HEK293T (cell line): ENCODE measurements around the gene SCN3B.
"Not testable (repeated sequence)": the region's sequence is repeated elsewhere in the genome, so short reads cannot be mapped to it uniquely, and the experiment has no call there.

Source experiments
- CTCF ChIA-PET: fragments of 350-600 bp; formaldehyde crosslinking; extraction: SDS; loops from one replicate; lab custom pipeline; 2021; ENCODE audit warnings: antibody characterized with exemption, inconsistent platforms; lab: Yijun Ruan, JAX
- POLR2A ChIA-PET: fragments of 350-600 bp; formaldehyde crosslinking; extraction: SDS; loops from one replicate; lab custom pipeline; 2020; ENCODE audit warnings: antibody characterized with exemption, inconsistent platforms; lab: Yijun Ruan, JAX
- DNase-seq: peaks from one replicate; pipeline ENCODE4 v3.0.0; 2012; ENCODE audit warnings: mixed read lengths; ENCODE audit errors: extremely low spot score
- ARNT ChIP-seq: fragments of 450-650 bp; IDR thresholded peaks from 2 replicates; pipeline ENCODE4 v1.6.1; 2017; ENCODE audit warnings: mild to moderate bottlenecking
- BHLHE40 ChIP-seq: fragments of 450-650 bp; IDR thresholded peaks from 2 replicates; pipeline ENCODE4 v1.6.1; 2016; ENCODE audit warnings: mild to moderate bottlenecking, moderate library complexity, borderline replicate concordance
- CTBP1 ChIP-seq: fragments of 450-650 bp; IDR thresholded peaks from 2 replicates; pipeline ENCODE4 v1.6.1; 2016; ENCODE audit warnings: borderline replicate concordance
- ELF4 ChIP-seq: fragments of 450-650 bp; IDR thresholded peaks from 2 replicates; pipeline ENCODE4 v1.6.1; 2017; ENCODE audit warnings: antibody characterized with exemption
- FOXA1 ChIP-seq: fragments of 450-650 bp; IDR thresholded peaks from 2 replicates; pipeline ENCODE4 v1.6.1; 2016; ENCODE audit warnings: mild to moderate bottlenecking
- FOXK2 ChIP-seq: fragments of 450-650 bp; IDR thresholded peaks from 2 replicates; pipeline ENCODE4 v1.6.1; 2016; ENCODE audit warnings: mild to moderate bottlenecking
- FOXM1 ChIP-seq: fragments of 450-650 bp; IDR thresholded peaks from 2 replicates; pipeline ENCODE4 v1.6.1; 2017; ENCODE audit warnings: mild to moderate bottlenecking, borderline replicate concordance
- HDGF ChIP-seq: fragments of 450-650 bp; IDR thresholded peaks from 2 replicates; pipeline ENCODE4 v1.6.1; 2017; ENCODE audit warnings: antibody characterized with exemption, borderline replicate concordance
- L3MBTL2 ChIP-seq: fragments of 450-650 bp; conservative IDR thresholded peaks from 2 replicates; pipeline ENCODE4 v1.6.1; 2016; ENCODE audit warnings: mild to moderate bottlenecking
- LEF1 ChIP-seq: fragments of 450-650 bp; IDR thresholded peaks from 2 replicates; pipeline ENCODE4 v1.6.1; 2017; ENCODE audit warnings: mild to moderate bottlenecking, borderline replicate concordance
- NFRKB ChIP-seq: fragments of 450-650 bp; IDR thresholded peaks from 2 replicates; pipeline ENCODE4 v1.6.1; 2016; ENCODE audit warnings: mild to moderate bottlenecking, moderate library complexity
- SP1 ChIP-seq: fragments of 450-650 bp; IDR thresholded peaks from 2 replicates; pipeline ENCODE4 v1.6.1; 2017
- SUZ12 ChIP-seq: fragments of 450-650 bp; IDR thresholded peaks from 2 replicates; pipeline ENCODE4 v1.6.1; 2016; ENCODE audit warnings: mild to moderate bottlenecking
- TARDBP ChIP-seq: fragments of 450-650 bp; IDR thresholded peaks from 2 replicates; pipeline ENCODE4 v1.6.1; 2016
- ZNF384 ChIP-seq: fragments of 450-650 bp; IDR thresholded peaks from 2 replicates; pipeline ENCODE4 v1.6.1; 2016
- TF ChIP-seq, protein P1 (sequence below): fragments of 450-650 bp; IDR thresholded peaks from 2 replicates; pipeline ENCODE4 v1.6.1; 2016

The SCN3B gene

DNA sequence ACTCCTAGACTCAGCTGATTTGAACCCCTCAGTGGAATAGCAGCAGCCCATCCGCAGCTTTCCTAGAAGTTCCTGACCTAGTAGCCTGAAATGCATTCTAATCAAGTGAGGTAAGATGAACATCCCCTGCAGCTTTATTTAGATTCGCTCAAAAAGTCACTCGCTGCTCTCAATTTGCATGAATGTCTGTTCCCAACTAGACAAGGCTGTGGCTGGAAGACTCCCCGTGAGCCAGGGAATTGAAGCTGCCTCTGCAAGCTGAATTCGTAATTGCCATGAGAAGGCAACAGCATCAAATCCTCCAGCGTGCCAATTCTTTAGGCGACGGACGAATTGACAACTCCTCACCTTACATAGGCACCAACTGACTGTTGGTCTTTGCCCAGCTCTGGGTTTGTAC lies 17.1 kb upstream of the SCN3B start:
- DNase-seq, result no peak
- CTCF ChIA-PET, result interaction anchor here (0.6 to 1.3 kb wide), 3 partner anchors 31 to 371 kb away, joined by 3 to 5 read pairs (median 4); no protein-coding TSS in a partner anchor
- POLR2A ChIA-PET, result interaction anchor here (1.8 kb wide), 1 partner anchor 17 kb away, joined by 5 read pairs; the partner anchor contains the start of gene SCN3B
- TF ChIP-seq BHLHE40 (no peak), ELF4 (no peak), ARNT (no peak), SUZ12 (no peak), TARDBP (no peak), SP1 (no peak), NFRKB (no peak), HDGF (no peak), L3MBTL2 (no peak), FOXA1 (no peak)

DNA sequence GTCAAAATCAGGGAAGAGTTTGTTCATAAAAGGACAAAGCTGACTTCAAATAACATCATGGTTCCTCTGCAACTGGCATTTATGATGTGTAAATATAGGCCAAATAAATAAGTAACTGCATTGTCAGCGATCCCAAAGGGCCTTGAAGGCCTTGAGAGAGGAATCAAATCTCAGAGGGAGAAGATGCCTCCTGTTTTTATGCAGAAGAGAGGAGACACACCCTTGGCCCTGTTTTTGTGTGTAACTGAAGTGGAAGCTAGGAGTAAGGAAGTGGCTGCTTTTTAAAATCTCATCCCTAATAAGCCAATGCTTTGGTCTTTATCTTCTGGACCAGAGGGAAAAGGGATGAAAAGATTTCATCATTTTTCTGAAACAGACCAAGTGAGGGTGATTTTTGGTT lies 15.7 kb upstream of the SCN3B start:
- DNase-seq, result no peak
- CTCF ChIA-PET, result no interaction called here
- TF ChIP-seq BHLHE40 (no peak), TARDBP (no peak), SP1 (no peak), FOXK2 (no peak), FOXA1 (no peak), ARNT (no peak), LEF1 (no peak), CTBP1 (no peak), SUZ12 (no peak), NFRKB (no peak), ZNF384 (no peak)
- TF ChIP-seq, protein P1, sequence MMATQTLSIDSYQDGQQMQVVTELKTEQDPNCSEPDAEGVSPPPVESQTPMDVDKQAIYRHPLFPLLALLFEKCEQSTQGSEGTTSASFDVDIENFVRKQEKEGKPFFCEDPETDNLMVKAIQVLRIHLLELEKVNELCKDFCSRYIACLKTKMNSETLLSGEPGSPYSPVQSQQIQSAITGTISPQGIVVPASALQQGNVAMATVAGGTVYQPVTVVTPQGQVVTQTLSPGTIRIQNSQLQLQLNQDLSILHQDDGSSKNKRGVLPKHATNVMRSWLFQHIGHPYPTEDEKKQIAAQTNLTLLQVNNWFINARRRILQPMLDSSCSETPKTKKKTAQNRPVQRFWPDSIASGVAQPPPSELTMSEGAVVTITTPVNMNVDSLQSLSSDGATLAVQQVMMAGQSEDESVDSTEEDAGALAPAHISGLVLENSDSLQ, result no peak
- POLR2A ChIA-PET, result no interaction called here

DNA sequence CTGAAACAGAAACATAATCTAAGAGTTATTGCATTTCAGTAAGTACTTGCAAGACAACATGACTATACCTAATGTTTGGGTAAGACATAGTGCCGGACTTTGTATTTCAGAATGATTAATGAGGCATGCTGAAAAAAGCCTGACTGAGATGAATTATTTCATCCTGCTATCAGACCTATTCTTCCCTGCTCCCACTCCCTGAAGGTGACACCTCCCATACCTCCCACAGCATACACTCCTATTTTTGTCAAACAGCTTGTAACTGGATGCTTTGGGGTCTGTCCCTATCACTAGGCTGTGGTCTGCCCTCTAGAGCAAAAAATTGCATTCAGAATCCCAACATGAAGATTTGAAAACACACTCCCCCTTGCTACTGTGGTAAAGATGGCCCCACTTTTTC lies 10.9 kb upstream of the SCN3B start:
- ChIA-PET CTCF (no interaction called here), POLR2A (no interaction called here)
- no peak for DNase-seq
- TF ChIP-seq FOXA1 (no peak), FOXM1 (no peak)

DNA sequence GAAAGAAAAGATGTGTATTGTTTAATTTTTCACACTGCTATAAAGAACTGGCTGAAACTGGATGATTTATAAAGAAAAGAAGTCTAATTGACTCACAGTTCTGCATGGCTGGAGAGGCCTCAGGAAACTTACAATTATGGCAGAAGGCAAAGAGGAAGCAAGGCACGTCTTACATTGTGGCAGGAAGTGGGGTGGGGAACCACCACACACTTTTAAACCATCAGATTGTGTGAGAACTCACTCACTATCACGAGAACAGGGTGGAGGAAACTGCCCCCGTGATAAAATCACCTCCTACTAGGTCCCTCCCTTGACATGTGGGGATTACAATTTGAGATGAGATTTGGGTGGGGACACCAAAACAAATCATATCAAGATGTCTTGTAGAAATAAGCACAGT lies 5.5 kb upstream of the SCN3B start:
- CTCF ChIA-PET, POLR2A ChIA-PET, DNase-seq: not testable (repeated sequence)

DNA sequence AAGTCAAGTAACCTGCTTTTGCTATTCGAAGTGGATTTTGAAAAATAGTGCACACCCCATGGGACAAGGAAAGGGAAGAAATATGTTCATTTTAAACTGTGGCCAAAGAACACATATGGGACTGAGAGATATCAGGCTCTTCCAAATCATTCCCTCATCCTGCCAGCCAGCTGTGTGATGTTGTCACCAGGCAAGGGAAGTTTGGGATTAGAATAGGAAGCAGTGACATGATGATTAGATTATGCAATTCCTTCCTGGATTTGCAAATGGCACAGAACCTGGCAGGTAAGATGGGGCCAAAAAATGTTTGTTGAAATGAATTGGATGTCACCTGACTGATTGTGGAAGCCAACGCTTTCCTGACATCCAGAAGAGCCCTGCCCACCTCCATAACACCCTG lies 4.9 kb upstream of the SCN3B start:
- CTCF ChIA-PET, result no interaction called here
- POLR2A ChIA-PET, result no interaction called here
- TF ChIP-seq FOXA1 (no peak), TARDBP (no peak), FOXM1 (no peak), ARNT (no peak), NFRKB (no peak), L3MBTL2 (no peak), SP1 (no peak), FOXK2 (no peak)
- TF ChIP-seq, protein P1, result no peak
- no peak for DNase-seq

DNA sequence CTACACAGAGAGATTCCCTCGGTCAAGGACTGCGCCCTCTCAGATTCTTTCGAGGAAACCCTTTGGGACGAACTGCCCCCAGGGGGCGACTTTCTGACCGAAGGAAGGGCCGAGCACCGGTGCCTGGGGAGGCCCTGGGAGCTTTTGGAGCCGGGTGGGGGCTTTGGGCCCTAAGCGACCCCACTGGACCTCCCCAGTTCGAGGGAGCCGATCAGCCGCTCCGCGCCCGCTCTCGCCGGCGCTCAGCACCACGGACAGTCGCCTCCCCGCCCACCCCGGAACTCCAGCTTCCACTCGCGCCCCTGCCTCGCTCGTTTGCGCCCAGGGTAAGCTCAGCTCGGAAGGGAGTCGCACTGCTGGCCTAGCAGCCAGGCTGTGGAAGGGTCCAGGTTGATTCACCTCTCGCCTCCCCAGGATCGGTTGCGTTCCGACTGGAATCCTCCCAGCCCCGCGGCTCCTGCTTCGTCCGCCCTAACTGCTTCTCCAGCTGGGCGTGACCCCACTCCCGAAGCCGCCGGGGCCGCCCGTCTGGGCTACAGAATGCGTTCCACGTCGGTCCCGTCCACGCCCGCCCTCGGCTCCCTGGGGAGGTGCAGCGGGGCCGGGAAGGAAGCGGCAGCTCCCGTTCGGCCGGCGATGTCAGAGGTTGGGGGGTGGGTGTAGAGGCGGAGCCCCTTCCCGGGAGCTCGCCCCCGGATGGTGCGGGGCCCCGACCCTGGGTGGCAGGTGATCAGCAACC lies 428 bp downstream of the SCN3B start:
- POLR2A ChIA-PET, result interaction anchor here (1.0 to 1.5 kb wide), 4 partner anchors 18 to 44 kb away, joined by 3 to 5 read pairs (median 4); no protein-coding TSS in a partner anchor
- CTCF ChIA-PET, result interaction anchor here (1.0 to 3.7 kb wide), 5 partner anchors 10 to 54 kb away, joined by 3 to 25 read pairs (median 9); no protein-coding TSS in a partner anchor
- DNase-seq, result peak; percentile 67

More for the DNA sequence above, 428 bp downstream of the SCN3B start:
- no peak for TF ChIP-seq BHLHE40
- no peak for TF ChIP-seq FOXA1
- TF ChIP-seq, protein P1, result no peak
- TF ChIP-seq FOXM1, result no peak
- no peak for TF ChIP-seq ZNF384
- no peak for TF ChIP-seq NFRKB
- no peak for TF ChIP-seq TARDBP
- TF ChIP-seq LEF1, result no peak
- no peak for TF ChIP-seq SP1
- no peak for TF ChIP-seq SUZ12
- TF ChIP-seq ARNT, result no peak
